Measurements from ENCODE around the gene ENOX1.

The ENOX1 gene

GRCh38 chr13:43686557-43686956 is 100.2 kb downstream of the ENOX1 start:
- TF ChIP-seq CTCF (IDR thresholded peaks at IDR 0.05), result no peak

GRCh38 chr13:43684963-43685725 is 101.6 kb downstream of the ENOX1 start:
- no peak for TF ChIP-seq CTCF (IDR thresholded peaks at IDR 0.05)

GRCh38 chr13:43682701-43683100 is 104.1 kb downstream of the ENOX1 start:
- no peak for TF ChIP-seq CTCF (IDR thresholded peaks at IDR 0.05)

GRCh38 chr13:43676320-43676719 is 110.5 kb downstream of the ENOX1 start:
- no peak for TF ChIP-seq CTCF (IDR thresholded peaks at IDR 0.05)

GRCh38 chr13:43675577-43675976 is 111.2 kb downstream of the ENOX1 start:
- no peak for TF ChIP-seq CTCF (IDR thresholded peaks at IDR 0.05)

GRCh38 chr13:43669964-43670363 is 116.8 kb downstream of the ENOX1 start:
- TF ChIP-seq CTCF (IDR thresholded peaks at IDR 0.05), result no peak

- no peak for TF ChIP-seq CTCF (IDR thresholded peaks at IDR 0.05)
These were observed 117.7 kb downstream of the ENOX1 start for GRCh38 chr13:43669101-43669500.

- TF ChIP-seq CTCF (IDR thresholded peaks at IDR 0.05), result no peak
These were observed 120.4 kb downstream of the ENOX1 start for GRCh38 chr13:43666403-43666802.

All from LNCAP (cell line).